ENCODE data around the gene SBF2. TPM values are rescaled to one million over a fixed set of nuclear protein-coding genes. Genes with fewer than 3 reads are reported as not detected.

The SBF2 gene
- total and polyA plus RNA-seq, 2 of the 13 experiments (the other 11 are each of a cell fraction or from before 2014, with no cell fraction given): 24.0 to 45.8 TPM

DNA sequence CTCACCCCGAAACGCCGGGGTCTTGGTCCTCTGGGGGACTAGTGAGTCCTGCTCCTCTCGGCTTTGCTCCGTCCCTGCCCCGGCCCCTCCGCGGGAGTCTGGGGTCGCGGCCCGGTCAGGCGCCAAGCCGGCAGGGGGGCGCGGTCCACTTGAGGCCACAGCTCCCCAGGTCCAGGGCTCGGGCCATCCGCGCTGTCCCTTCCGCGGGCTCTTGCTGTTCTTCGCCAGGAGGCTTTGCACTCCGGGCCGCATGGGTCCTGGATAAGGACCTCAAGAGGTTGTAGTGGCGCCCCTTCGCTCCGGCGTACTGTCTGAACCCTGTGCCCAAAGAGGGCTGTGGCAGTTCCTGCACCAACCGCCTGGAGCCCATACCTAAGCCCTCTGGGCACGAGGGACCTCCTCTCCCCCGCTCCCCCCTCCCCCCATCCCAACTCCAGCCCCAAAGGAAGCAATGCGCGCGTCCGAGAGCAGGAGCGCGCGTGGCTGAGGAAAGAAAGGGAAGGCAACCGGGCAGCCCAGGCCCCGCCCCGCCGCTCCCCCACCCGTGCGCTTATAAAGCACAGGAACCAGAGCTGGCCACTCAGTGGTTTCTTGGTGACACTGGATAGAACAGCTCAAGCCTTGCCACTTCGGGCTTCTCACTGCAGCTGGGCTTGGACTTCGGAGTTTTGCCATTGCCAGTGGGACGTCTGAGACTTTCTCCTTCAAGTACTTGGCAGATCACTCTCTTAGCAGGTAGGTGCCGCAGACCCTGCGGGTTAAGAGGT, 10.7 kb upstream of the SBF2 start, which contains the start of gene ADM (continued):
- TF ChIP-seq, protein P1, sequence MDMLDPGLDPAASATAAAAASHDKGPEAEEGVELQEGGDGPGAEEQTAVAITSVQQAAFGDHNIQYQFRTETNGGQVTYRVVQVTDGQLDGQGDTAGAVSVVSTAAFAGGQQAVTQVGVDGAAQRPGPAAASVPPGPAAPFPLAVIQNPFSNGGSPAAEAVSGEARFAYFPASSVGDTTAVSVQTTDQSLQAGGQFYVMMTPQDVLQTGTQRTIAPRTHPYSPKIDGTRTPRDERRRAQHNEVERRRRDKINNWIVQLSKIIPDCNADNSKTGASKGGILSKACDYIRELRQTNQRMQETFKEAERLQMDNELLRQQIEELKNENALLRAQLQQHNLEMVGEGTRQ (IDR thresholded peaks at IDR 0.05; ENCODE audit: low read depth, low read length): no peak
- TF ChIP-seq, protein P1 (CRISPR knock-in tag; IDR thresholded peaks at IDR 0.05; ENCODE audit: borderline replicate concordance): peak; percentile 67; the same call in 1 of the 2 replicates
- TF ChIP-seq, protein P2, sequence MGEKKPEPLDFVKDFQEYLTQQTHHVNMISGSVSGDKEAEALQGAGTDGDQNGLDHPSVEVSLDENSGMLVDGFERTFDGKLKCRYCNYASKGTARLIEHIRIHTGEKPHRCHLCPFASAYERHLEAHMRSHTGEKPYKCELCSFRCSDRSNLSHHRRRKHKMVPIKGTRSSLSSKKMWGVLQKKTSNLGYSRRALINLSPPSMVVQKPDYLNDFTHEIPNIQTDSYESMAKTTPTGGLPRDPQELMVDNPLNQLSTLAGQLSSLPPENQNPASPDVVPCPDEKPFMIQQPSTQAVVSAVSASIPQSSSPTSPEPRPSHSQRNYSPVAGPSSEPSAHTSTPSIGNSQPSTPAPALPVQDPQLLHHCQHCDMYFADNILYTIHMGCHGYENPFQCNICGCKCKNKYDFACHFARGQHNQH (CRISPR knock-in tag; IDR thresholded peaks at IDR 0.05): peak; percentile 21
- TF ChIP-seq TCF7L2 (IDR thresholded peaks at IDR 0.05; ENCODE audit: low read depth, low read length) (no peak), ZSCAN31 (CRISPR knock-in tag; IDR thresholded peaks at IDR 0.05; ENCODE audit: low read depth) (no peak), SRSF9 (IDR thresholded peaks at IDR 0.05; ENCODE audit: borderline replicate concordance, insufficient read depth, low read depth, low read length, poor library complexity, severe bottlenecking) (no peak), MZF1 (CRISPR knock-in tag; IDR thresholded peaks at IDR 0.05; ENCODE audit: borderline replicate concordance) (no peak), ATF7-NPFF (CRISPR knock-in tag; IDR thresholded peaks at IDR 0.05; ENCODE audit: low read depth) (0 out of 2 replicates have a peak, but pooled peaks have one; percentile 62)
- TF ChIP-seq, protein P3, sequence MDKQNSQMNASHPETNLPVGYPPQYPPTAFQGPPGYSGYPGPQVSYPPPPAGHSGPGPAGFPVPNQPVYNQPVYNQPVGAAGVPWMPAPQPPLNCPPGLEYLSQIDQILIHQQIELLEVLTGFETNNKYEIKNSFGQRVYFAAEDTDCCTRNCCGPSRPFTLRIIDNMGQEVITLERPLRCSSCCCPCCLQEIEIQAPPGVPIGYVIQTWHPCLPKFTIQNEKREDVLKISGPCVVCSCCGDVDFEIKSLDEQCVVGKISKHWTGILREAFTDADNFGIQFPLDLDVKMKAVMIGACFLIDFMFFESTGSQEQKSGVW (CRISPR knock-in tag; IDR thresholded peaks at IDR 0.05; ENCODE audit: borderline replicate concordance): no peak
- TF ChIP-seq, protein P4, sequence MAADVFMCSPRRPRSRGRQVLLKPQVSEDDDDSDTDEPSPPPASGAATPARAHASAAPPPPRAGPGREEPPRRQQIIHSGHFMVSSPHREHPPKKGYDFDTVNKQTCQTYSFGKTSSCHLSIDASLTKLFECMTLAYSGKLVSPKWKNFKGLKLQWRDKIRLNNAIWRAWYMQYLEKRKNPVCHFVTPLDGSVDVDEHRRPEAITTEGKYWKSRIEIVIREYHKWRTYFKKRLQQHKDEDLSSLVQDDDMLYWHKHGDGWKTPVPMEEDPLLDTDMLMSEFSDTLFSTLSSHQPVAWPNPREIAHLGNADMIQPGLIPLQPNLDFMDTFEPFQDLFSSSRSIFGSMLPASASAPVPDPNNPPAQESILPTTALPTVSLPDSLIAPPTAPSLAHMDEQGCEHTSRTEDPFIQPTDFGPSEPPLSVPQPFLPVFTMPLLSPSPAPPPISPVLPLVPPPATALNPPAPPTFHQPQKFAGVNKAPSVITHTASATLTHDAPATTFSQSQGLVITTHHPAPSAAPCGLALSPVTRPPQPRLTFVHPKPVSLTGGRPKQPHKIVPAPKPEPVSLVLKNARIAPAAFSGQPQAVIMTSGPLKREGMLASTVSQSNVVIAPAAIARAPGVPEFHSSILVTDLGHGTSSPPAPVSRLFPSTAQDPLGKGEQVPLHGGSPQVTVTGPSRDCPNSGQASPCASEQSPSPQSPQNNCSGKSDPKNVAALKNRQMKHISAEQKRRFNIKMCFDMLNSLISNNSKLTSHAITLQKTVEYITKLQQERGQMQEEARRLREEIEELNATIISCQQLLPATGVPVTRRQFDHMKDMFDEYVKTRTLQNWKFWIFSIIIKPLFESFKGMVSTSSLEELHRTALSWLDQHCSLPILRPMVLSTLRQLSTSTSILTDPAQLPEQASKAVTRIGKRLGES (CRISPR knock-in tag; IDR thresholded peaks at IDR 0.05; ENCODE audit: borderline replicate concordance): no peak
- TF ChIP-seq, protein P5, sequence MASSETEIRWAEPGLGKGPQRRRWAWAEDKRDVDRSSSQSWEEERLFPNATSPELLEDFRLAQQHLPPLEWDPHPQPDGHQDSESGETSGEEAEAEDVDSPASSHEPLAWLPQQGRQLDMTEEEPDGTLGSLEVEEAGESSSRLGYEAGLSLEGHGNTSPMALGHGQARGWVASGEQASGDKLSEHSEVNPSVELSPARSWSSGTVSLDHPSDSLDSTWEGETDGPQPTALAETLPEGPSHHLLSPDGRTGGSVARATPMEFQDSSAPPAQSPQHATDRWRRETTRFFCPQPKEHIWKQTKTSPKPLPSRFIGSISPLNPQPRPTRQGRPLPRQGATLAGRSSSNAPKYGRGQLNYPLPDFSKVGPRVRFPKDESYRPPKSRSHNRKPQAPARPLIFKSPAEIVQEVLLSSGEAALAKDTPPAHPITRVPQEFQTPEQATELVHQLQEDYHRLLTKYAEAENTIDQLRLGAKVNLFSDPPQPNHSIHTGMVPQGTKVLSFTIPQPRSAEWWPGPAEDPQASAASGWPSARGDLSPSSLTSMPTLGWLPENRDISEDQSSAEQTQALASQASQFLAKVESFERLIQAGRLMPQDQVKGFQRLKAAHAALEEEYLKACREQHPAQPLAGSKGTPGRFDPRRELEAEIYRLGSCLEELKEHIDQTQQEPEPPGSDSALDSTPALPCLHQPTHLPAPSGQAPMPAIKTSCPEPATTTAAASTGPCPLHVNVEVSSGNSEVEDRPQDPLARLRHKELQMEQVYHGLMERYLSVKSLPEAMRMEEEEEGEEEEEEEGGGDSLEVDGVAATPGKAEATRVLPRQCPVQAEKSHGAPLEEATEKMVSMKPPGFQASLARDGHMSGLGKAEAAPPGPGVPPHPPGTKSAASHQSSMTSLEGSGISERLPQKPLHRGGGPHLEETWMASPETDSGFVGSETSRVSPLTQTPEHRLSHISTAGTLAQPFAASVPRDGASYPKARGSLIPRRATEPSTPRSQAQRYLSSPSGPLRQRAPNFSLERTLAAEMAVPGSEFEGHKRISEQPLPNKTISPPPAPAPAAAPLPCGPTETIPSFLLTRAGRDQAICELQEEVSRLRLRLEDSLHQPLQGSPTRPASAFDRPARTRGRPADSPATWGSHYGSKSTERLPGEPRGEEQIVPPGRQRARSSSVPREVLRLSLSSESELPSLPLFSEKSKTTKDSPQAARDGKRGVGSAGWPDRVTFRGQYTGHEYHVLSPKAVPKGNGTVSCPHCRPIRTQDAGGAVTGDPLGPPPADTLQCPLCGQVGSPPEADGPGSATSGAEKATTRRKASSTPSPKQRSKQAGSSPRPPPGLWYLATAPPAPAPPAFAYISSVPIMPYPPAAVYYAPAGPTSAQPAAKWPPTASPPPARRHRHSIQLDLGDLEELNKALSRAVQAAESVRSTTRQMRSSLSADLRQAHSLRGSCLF (CRISPR knock-in tag; IDR thresholded peaks at IDR 0.05; ENCODE audit: borderline replicate concordance): no peak
- TF ChIP-seq, protein P6, sequence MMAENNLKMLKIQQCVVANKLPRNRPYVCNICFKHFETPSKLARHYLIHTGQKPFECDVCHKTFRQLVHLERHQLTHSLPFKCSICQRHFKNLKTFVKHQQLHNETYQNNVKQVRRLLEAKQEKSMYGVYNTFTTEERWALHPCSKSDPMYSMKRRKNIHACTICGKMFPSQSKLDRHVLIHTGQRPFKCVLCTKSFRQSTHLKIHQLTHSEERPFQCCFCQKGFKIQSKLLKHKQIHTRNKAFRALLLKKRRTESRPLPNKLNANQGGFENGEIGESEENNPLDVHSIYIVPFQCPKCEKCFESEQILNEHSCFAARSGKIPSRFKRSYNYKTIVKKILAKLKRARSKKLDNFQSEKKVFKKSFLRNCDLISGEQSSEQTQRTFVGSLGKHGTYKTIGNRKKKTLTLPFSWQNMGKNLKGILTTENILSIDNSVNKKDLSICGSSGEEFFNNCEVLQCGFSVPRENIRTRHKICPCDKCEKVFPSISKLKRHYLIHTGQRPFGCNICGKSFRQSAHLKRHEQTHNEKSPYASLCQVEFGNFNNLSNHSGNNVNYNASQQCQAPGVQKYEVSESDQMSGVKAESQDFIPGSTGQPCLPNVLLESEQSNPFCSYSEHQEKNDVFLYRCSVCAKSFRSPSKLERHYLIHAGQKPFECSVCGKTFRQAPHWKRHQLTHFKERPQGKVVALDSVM (CRISPR knock-in tag; IDR thresholded peaks at IDR 0.05): no peak
